ENCODE results near the gene MRPS12. TPM values are rescaled to one million over a fixed set of nuclear protein-coding genes. Genes with fewer than 3 reads are reported as not detected.
"Not testable (repeated sequence)": the region's sequence is repeated elsewhere in the genome, so short reads cannot be mapped to it uniquely, and the experiment has no call there.

The MRPS12 gene
- total RNA-seq, 1 experiment from 2014 or later, result 115 TPM

DNA sequence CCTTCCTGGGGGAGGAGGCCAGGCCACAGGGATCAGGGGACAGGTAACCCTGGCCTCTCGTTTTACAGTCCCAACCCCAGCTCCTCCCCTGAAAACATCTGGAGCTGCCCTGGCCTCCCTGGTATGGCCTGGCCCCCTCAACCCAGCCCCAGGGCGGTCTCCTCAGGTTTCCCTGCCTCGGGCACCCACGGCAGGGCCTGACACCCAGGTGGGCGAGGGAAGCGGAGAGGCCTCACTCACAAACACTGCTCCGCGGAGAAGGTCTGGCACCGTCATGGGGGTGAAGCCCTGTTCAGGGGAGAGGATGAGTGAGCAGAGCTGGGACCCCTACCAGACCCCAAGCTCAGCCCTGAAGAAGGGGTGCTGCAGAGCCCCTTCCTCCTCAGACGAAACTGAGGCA lies 12.2 kb upstream of the MRPS12 start:
- Histone ChIP-seq H3K4me3 (ENCODE audit: insufficient read depth, low read depth, low read length) (no peak overlapping the region), H3K27me3 (ENCODE audit: control insufficient read depth, insufficient read depth, low read length) (no peaks in the 10 kb centered on the region), H3K36me3 (replicated peaks; ENCODE audit: control insufficient read depth, insufficient read depth, low read length) (peaks cover 5% of the 10 kb centered on the region)
- peak; percentile 44 for DNase-seq

- H3K27me3 ChIP-seq (ENCODE audit: control insufficient read depth, insufficient read depth, low read length), result no peaks in the 10 kb centered on the region
- DNase-seq, result peak; percentile 31
- peaks cover 13% of the 10 kb centered on the region for H3K36me3 ChIP-seq (replicated peaks; ENCODE audit: control insufficient read depth, insufficient read depth, low read length)
- H3K4me3 ChIP-seq (ENCODE audit: insufficient read depth, low read depth, low read length), result no peak overlapping the region
Measured at GRCh38 chr19:38919837-38920601, 10.7 kb upstream of the MRPS12 start.

- H3K27me3 ChIP-seq (ENCODE audit: control insufficient read depth, insufficient read depth, low read length), result no peaks in the 10 kb centered on the region
- peaks cover 17% of the 10 kb centered on the region for H3K36me3 ChIP-seq (replicated peaks; ENCODE audit: control insufficient read depth, insufficient read depth, low read length)
- no peak overlapping the region for H3K4me3 ChIP-seq (ENCODE audit: insufficient read depth, low read depth, low read length)
- DNase-seq, result peak; percentile 41
Measured at GRCh38 chr19:38920602-38921419, 9.9 kb upstream of the MRPS12 start.

DNA sequence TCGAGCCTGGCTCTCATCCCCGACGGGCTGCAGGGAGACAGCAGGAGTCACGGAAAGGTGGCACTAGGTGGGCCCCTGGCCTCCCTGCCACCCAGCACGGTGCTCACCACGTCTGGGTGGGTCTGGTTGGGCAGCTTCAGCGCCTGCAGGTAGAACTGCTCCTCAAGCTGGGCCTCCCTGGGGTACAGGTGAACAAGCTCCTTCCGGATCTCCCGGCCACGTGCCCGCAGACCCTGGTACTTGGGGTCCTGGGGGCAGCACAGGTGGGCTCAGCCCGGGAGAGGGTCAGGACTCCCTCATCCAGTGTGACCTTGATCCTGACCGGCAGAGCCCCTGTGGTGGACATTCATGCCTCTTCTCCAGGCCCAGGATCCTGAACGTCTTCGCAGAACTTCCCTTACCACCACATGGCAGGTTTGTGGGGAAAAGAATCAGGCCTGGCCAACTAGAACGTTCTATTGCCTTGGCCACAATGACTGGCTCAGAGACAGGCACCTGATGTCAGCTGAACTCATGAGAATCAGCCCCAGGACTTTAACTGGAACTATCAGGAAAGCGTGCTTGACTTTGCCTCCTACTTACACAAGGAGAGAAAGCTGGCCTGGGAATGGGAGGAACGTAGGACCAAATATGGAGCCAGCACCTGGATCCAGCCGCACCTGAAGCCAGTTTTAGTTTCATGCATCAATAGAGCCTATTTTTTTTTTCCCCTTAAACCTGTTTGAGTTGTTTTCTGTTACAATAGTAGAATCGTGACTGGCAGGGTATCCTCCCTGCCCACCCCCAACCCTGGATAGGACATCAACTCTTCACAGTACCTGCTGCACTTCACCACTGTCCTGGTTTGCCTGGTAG lies 9.1 kb upstream of the MRPS12 start:
- Histone ChIP-seq H3K36me3 (replicated peaks; ENCODE audit: control insufficient read depth, insufficient read depth, low read length) (peaks cover 17% of the 10 kb centered on the region), H3K4me3 (ENCODE audit: insufficient read depth, low read depth, low read length) (no peak overlapping the region), H3K27me3 (ENCODE audit: control insufficient read depth, insufficient read depth, low read length) (no peaks in the 10 kb centered on the region)
- peak; percentile 48 for DNase-seq

DNA sequence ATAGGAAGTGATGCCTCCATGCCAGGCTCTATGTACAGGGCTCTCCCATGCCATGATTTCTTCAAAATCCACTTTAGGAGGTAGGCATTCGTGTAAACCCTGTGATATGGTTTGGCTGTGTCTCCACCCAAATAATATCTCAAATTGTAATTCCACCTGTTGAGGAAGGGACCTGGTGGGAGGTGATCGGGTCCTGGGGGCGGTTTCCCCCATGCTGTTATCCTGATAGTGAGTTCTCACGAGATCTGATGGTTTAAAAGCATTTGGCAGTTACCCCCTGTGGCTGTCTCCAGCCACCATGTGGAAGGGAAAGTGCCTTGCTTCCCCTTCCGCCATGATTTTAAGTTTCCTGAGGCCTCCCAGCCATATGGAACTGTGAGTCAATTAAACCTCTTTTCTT lies 8.3 kb upstream of the MRPS12 start:
- Histone ChIP-seq H3K36me3 (replicated peaks; ENCODE audit: control insufficient read depth, insufficient read depth, low read length) (peaks cover 17% of the 10 kb centered on the region), H3K4me3 (ENCODE audit: insufficient read depth, low read depth, low read length) (no peak overlapping the region), H3K27me3 (ENCODE audit: control insufficient read depth, insufficient read depth, low read length) (no peaks in the 10 kb centered on the region)
- DNase-seq, result no peak

DNA sequence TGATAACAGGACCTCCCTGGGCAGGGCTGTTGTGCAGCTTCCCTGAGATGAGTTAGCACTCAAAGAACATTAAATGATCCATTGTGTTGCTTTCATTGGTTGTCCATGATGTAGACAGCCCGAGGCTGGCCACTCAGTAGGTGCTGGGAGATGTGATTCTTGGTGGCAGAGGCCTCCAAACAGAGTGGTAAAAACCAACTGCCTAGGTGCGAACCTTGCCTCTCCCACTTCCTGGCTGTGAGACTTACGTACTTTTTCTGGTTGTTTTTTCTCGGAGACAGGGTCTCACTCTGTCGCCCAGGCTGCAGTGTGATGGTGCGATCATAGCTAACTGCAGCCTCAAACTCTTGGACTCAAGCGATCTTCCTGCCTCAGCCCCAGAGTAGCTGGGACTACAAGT lies 6.4 kb upstream of the MRPS12 start:
- no peak for DNase-seq
- H3K36me3 ChIP-seq (replicated peaks; ENCODE audit: control insufficient read depth, insufficient read depth, low read length), result peaks cover 17% of the 10 kb centered on the region
- no peaks in the 10 kb centered on the region for H3K27me3 ChIP-seq (ENCODE audit: control insufficient read depth, insufficient read depth, low read length)
- H3K4me3 ChIP-seq (ENCODE audit: insufficient read depth, low read depth, low read length), result no peak overlapping the region

- H3K27me3 ChIP-seq (ENCODE audit: control insufficient read depth, insufficient read depth, low read length), result no peaks in the 10 kb centered on the region
- no peak overlapping the region for H3K4me3 ChIP-seq (ENCODE audit: insufficient read depth, low read depth, low read length)
- DNase-seq, result peak; percentile 8
- H3K36me3 ChIP-seq (replicated peaks; ENCODE audit: control insufficient read depth, insufficient read depth, low read length), result peaks cover 19% of the 10 kb centered on the region
Measured at GRCh38 chr19:38928391-38929001, 2.2 kb upstream of the MRPS12 start.

GRCh38 chr19:38929929-38930775 lies 592 bp upstream of the MRPS12 start, which contains the start of gene SARS2:
Gene SARS2, minus strand, starts transcription at chr19:38930763. Its CDS starts 27 bp downstream, at chr19:38930736.
- H3K27me3 ChIP-seq (ENCODE audit: control insufficient read depth, insufficient read depth, low read length), result no peaks in the 10 kb centered on the region
- H3K4me3 ChIP-seq (ENCODE audit: insufficient read depth, low read depth, low read length), result peak within 1 kb of the TSS; percentile 97
- DNase-seq, result peak; percentile 99
- peaks cover 16% of the 10 kb centered on the region for H3K36me3 ChIP-seq (replicated peaks; ENCODE audit: control insufficient read depth, insufficient read depth, low read length)

- no peaks in the 10 kb centered on the region for H3K27me3 ChIP-seq (ENCODE audit: control insufficient read depth, insufficient read depth, low read length)
- peak overlapping the region; percentile 97 for H3K4me3 ChIP-seq (ENCODE audit: insufficient read depth, low read depth, low read length)
- no peak for DNase-seq
- H3K36me3 ChIP-seq (replicated peaks; ENCODE audit: control insufficient read depth, insufficient read depth, low read length), result peaks cover 12% of the 10 kb centered on the region
Measured at GRCh38 chr19:38931521-38931793, 713 bp downstream of the MRPS12 start.

GRCh38 chr19:38932425-38933179 lies 1.9 kb downstream of the MRPS12 start:
- no peak overlapping the region for H3K4me3 ChIP-seq (ENCODE audit: insufficient read depth, low read depth, low read length)
- peak; percentile 64 for DNase-seq
- H3K27me3 ChIP-seq (ENCODE audit: control insufficient read depth, insufficient read depth, low read length), result no peaks in the 10 kb centered on the region
- peaks cover 12% of the 10 kb centered on the region for H3K36me3 ChIP-seq (replicated peaks; ENCODE audit: control insufficient read depth, insufficient read depth, low read length)

GRCh38 chr19:38933544-38933943 lies 2.8 kb downstream of the MRPS12 start:
- no peaks in the 10 kb centered on the region for H3K27me3 ChIP-seq (ENCODE audit: control insufficient read depth, insufficient read depth, low read length)
- H3K36me3 ChIP-seq (replicated peaks; ENCODE audit: control insufficient read depth, insufficient read depth, low read length), result peaks cover 12% of the 10 kb centered on the region
- H3K4me3 ChIP-seq (ENCODE audit: insufficient read depth, low read depth, low read length), result no peak overlapping the region
- DNase-seq, result no peak

DNA sequence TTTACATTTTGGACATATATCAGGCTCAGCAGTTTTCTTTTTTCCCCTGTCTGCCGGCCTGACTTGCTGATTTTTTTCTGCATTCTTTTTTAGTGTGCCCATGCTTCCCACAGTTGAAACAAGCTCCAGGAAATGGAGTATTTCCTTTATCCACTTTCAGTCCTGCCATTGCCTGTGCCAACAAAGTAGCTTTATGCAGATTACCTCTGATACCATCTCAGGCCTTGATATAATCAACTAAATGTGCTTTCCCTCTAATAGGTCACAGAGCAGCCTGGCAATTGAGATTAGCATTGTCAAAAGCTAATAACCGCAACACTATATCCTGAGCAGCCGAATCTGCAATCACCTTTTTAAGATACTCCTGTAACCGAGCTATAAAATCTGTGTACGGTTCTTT lies 9.2 kb downstream of the MRPS12 start:
- no peaks in the 10 kb centered on the region for H3K27me3 ChIP-seq (ENCODE audit: control insufficient read depth, insufficient read depth, low read length)
- no peak for DNase-seq
- no peak overlapping the region for H3K4me3 ChIP-seq (ENCODE audit: insufficient read depth, low read depth, low read length)
- H3K36me3 ChIP-seq (replicated peaks; ENCODE audit: control insufficient read depth, insufficient read depth, low read length), result no peaks in the 10 kb centered on the region

DNA sequence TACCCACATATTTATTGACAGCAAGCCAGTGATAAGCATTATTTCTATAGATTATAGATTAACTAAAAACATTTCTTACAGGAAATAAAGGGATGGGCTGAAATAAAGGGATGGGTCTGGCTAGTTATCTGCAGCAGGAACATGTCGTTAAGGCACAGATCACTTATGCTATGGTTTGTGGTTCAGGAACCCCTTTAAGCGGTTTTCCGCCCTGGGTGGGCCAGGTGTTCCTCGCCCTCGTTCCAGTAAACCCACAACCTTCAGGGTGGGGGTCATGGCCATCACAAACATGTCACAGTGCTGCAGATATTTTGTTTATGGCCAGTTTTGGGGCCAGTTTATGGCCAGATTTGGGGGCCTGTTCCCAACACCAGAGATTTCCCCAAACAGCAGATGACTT lies 10.7 kb downstream of the MRPS12 start:
- not testable (repeated sequence) for H3K27me3 ChIP-seq (ENCODE audit: control insufficient read depth, insufficient read depth, low read length); DNase-seq; H3K36me3 ChIP-seq (replicated peaks; ENCODE audit: control insufficient read depth, insufficient read depth, low read length); H3K4me3 ChIP-seq (ENCODE audit: insufficient read depth, low read depth, low read length)
